Globus pallidus (tissue), 1 donor: ENCODE measurements around the gene VSIG4.
"Not testable (repeated sequence)": the region's sequence is repeated elsewhere in the genome, so short reads cannot be mapped to it uniquely, and the experiment has no call there.

Experiments used
- DNase-seq: peaks from one replicate; pipeline ENCODE4 v3.0.0-alpha.2; 2015; ENCODE audit warnings: low spot score

Gene VSIG4

GRCh38 chrX:66039944-66040343 is at the start of gene VSIG4:
Gene VSIG4, minus strand, starts transcription at chrX:66040080. Its CDS starts 82 bp downstream, at chrX:66039998.
- DNase-seq = no peak

- DNase-seq = no peak
Measured at GRCh38 chrX:66076801-66077200, 36.9 kb upstream of the VSIG4 start.

GRCh38 chrX:66074920-66075879 is 35.3 kb upstream of the VSIG4 start:
- peak; percentile 31 for DNase-seq

- no peak for DNase-seq
Measured at GRCh38 chrX:66071126-66071525, 31.2 kb upstream of the VSIG4 start.

- no peak for DNase-seq
Measured at GRCh38 chrX:66064261-66064660, 24.4 kb upstream of the VSIG4 start.

GRCh38 chrX:66057019-66057418 is 17.1 kb upstream of the VSIG4 start:
- not testable (repeated sequence) for DNase-seq

GRCh38 chrX:66054978-66055377 is 15.1 kb upstream of the VSIG4 start:
- no peak for DNase-seq

- no peak for DNase-seq
Measured at GRCh38 chrX:66053414-66053813, 13.5 kb upstream of the VSIG4 start.

GRCh38 chrX:66051980-66052379 is 12.1 kb upstream of the VSIG4 start:
- no peak for DNase-seq

- peak; percentile 40 for DNase-seq
Measured at GRCh38 chrX:66050140-66050569, 10.3 kb upstream of the VSIG4 start.

GRCh38 chrX:66049056-66049455 is 9.2 kb upstream of the VSIG4 start:
- DNase-seq = no peak

GRCh38 chrX:66046612-66047235 is 6.8 kb upstream of the VSIG4 start:
- DNase-seq = no peak

GRCh38 chrX:66045894-66046293 is 6.0 kb upstream of the VSIG4 start:
- no peak for DNase-seq

- no peak for DNase-seq
Measured at GRCh38 chrX:66043584-66043983, 3.7 kb upstream of the VSIG4 start.

- DNase-seq = no peak
Measured at GRCh38 chrX:66042307-66043077, 2.6 kb upstream of the VSIG4 start.

- DNase-seq = no peak
Measured at GRCh38 chrX:66038115-66038514, 1.8 kb downstream of the VSIG4 start.

GRCh38 chrX:66036231-66036630 is 3.6 kb downstream of the VSIG4 start:
- no peak for DNase-seq

- DNase-seq = no peak
Measured at GRCh38 chrX:66035667-66036066, 4.2 kb downstream of the VSIG4 start.

GRCh38 chrX:66030505-66031317 is 9.2 kb downstream of the VSIG4 start:
- peak; percentile 20 for DNase-seq

- no peak for DNase-seq
Measured at GRCh38 chrX:66028936-66029335, 10.9 kb downstream of the VSIG4 start.

GRCh38 chrX:66024570-66024969 is 15.3 kb downstream of the VSIG4 start:
- no peak for DNase-seq

- DNase-seq = no peak
Measured at GRCh38 chrX:66024092-66024467, 15.8 kb downstream of the VSIG4 start.
